ENCODE data around the gene ERG.

ERG gene

DNA sequence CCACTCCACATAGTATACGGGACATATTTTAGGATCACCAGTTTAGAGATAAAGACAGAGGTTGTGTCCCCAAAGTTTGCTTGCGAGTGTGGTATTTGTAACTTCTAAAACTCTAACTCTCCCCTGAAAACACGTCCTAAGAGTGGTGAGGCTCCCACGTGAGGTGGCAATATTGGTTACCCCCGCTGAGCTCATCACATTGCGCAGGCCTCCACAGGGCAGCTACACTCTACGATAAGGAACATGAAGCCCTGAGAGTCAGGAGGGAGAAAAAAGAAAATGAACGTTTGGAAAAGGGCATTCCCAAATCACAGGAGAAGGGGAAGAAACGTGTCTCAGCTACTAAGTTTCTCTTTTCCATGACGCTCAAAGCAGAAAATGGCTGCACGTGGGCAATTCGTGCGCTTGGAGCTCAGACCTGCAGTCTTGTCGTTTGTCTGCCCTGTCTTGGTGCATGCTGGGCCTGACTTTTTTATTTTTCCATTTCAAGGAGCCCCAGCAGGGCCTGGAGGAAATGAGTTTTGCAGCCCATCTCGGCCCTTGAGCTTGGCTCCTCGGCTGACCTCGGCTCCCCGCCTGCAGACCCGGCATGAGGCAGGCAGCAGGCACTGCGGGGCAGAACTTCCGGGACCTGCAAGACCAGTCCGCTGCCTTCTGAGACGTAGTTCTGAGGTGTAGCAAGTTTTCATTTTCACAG lies 25.7 kb downstream of the ERG start:
- DNase-seq, result no peak

DNA sequence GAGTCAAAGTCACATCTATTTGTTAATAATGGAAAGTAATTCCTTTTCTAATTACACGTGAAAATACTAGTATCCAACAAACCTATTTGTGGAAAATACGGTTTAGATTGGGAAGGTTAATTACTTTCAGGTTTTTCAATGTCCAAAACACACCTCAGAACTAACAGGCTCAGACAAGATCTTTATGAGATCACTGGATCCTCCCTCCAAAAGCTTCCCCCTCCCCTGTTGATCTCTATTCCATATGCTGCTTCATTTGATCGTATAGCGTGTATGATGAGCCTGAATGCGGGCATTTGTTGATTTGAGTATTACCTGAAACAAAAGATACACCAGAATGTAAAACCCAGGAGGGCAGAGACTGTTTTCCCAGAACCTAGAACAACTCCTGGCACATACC lies 26.5 kb downstream of the ERG start:
- DNase-seq, result no peak

DNA sequence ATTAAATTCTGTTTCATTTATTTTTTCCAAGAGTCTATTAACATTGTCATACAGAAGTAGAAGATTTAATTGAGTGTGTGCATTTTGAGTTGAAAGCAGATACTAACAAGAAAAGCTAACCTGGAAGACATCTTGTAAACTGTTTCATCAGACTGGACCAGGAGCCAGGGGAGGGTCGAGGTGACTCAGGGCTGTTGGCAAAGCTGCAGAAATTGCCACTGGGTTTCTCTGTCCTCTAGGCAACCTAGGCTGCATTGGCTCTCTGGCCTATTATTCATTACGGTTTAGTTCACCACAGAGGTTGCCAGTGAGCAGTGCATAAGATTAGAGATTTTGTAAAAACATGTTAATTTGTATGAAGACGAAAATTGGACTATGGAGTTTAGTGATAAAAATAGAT lies 27.5 kb downstream of the ERG start:
- DNase-seq, result no peak

DNA sequence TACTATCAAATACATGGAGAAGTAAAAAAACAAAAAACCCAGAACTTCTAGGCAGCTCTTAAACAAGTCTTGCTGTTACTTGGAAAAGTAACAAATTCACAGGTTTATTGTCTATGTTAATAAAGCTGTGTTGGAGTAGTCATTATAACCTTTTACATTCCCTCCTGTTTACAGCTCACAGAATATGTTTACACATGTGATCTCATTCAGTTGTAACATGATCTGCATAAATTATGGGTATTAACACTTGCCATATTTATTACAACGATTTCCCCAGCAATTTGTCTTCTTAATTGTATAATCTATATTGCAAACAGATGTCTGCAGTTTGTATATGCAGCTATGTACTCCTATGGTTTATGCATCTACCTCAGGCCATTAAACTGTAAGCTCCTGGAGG lies 28.6 kb downstream of the ERG start:
- DNase-seq, result no peak

DNA sequence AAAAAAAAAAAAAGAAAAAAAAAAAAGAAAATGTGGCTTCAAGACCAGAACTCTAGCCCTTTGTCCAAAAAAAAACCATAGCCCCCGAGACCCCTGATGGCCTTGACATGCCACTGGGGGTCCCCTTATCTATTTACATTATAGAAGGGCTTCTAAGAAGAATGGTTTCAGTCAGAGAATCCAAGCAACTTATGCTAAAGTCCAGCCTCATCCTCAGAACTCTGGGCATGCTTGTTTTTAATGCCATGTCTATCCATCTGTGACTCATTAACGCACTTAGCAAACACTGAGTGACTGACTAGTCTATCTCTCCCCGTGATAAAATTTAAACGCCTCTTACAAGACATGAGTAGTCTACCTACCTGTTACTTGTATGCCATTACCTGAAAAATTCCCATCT lies 29.3 kb downstream of the ERG start:
- no peak for DNase-seq

DNA sequence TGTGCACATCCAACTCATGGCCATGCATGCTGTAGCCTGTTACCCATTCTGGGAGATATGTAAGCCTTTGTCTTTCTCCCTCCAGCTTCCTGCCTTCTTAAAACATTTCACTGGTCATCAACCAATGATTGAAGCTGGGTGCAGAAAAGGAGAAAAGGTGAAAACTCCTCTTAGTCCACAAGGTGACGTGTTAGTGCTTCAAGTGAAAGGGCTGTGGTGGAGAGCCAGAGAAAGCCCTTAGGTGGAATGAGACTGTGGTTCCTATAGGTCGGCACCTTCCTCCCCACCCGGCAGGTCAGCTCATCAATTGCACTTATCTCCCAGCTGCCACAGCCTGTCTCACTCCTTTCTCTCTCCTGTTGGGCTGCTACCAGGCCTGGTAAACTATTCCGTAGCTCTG lies 30.4 kb downstream of the ERG start:
- no peak for DNase-seq

DNA sequence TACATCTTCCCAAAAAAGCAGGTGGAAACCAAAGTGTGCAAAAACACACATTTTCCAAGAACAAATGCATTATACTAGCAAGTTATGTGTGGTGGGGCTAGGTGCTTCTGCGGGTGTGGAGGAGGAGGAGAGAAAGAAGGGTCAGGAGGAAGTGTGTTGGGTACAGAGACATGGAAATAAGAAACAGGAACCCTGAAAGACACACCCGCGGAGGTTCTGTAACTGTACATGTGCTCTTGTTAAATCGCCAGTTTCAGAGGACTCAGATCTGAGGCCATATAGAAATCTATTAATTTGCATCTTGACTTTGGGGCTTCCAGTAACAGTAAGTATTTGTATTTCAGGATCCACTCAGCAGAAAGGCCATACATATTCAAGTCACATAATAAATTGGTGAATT lies 30.9 kb downstream of the ERG start:
- DNase-seq, result no peak

DNA sequence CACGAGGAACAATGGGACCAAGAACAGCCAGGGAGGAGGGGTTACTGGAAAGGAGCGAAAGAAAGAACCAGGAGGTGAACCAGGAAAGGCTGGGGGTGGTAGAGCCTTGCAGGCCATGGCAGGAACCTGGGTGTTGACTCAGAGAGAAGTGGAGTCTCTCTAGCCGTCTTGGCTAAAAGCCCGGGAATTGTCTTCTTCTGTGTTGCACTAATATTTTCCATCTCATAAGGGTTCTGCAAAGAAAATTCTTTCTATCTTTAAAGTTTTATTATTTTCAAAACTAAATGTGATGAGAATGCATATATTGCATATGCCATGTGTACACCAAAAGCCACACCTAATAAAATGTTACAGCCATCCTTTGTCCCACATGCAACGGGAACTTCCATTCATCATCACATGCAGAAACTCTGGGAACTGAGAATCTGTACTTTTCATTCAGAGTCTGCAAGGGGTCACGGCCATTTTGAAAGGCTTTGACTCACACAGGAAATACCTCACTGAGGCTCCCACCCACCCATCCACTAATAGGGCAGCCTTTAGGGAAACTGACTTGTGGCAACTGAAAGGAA lies 38.0 kb downstream of the ERG start:
- DNase-seq, result no peak

DNA sequence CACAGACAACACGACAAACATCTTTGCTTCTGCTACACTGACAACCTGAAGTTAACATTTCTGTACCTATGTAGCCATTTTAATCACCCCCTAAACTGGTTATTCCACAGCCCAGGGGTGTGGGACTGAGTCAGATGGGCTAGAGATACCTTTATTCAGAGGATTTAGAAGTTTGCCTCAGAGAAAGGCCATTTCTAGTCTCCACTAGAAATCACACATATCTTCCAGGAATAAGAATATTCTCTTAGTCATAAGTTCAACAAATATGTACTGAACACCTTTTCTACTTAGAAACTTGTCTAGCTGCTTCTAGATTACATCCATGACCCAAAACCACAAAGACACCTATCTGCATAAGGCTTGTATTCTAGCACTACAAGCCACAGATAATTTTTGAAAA lies 38.8 kb downstream of the ERG start:
- DNase-seq, result no peak

DNA sequence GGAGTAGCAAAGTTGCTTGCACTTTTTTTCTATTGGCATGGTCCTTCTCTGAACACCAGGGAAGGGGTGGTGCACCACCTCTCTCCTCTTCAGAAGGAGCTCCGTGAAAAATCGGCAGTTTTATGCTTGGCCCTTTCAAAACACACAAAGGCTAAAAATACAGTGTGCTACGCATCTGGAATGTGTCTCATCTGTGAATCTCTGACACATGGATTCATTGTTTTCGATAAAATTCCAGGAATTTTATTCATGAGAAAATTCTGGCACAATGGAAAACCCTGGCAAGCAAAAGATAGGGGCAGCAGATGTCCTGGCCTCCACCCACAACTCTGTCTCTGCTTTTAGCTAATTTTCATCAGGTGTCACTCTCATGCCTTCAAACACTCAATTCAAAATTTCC lies 42.9 kb downstream of the ERG start:
- DNase-seq, result no peak

DNA sequence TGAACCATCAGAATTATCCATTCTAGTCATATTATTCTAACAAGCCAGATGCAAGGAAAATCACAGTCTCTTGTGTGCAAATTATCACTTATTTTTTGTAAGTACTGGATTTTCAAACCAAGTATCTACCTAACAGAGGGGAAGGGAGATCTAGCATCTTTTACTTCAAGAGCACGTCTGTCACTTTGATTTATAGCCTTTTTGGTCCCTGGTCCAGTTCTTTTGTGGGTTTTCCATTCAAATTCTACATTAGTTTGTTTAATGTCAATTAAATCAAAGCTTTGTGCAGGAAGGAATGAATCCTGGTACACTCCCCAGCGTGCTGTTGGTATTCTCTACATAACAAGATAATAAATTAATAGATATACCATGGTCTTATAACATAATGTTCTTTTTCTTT lies 43.6 kb downstream of the ERG start:
- no peak for DNase-seq

DNA sequence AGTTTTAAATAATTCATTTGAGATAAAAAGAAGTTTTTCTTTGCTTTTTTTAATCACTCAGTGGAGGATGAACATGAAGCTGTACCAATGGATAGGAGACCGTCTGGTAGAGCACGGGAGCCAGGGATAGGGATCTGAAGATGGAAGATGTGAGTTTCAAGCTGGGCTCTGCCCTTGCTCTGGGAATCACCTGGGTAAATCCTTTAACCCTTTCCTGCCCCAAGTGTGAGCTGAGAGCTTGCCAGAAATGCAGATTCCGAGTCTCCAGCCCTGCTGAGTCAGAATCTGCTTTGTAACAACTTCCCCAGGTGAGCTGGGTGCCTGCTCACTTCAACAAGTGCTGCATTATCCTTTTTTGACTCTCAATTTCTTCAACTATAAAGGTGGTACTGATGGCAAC lies 44.1 kb downstream of the ERG start:
- no peak for DNase-seq

DNA sequence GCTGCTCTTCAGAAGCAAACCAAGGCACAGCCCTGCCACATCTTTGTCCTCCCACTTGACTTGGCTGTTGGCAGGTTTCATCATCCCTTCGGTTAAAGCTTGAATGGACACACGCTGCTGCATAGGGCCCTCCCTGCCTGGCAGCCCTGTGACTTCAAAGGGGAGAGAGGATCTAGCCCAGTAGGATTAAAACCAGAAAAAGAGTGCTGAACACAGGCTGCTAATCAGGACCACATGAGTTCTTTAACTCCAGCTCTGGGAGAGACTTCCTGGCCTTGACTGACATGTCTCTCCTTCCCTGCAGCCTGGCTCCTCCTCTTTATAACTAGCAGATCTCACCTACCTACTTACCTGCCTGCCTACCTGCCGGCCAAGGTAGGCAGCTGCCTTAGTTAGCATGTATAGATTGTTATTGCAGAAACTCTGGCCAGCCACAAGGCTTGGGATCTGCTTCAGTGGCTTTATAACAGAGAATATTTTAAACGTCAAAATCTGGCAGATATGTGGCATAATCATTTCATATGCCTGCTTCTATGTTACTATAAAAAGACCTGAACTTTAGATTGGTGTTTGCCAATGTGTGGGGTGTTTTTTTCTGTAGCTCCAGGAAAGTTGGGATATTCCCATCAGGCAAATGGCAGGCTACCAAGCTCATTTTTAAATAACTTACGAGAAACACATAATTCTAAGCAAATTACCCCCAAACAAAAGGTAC lies 49.4 kb downstream of the ERG start:
- DNase-seq, result no peak

DNA sequence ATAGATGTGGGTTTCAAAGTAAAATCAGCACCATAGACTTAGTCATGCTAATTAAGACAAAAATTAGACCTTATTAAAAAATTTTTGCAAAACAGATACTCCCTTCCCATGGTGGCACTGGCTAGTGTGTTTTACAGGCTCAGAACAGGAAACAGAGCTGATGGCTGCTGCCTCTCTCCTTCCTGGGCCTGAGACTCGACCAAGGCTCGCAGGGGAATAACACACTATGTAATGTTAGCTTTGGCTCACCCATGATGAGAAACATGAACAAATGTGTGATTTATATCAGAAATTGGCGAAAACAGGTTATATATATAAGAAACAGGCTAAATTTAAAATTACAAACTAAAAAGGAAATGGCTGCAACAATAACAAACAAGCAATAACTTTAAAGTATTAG lies 50.7 kb downstream of the ERG start:
- DNase-seq, result no peak

DNA sequence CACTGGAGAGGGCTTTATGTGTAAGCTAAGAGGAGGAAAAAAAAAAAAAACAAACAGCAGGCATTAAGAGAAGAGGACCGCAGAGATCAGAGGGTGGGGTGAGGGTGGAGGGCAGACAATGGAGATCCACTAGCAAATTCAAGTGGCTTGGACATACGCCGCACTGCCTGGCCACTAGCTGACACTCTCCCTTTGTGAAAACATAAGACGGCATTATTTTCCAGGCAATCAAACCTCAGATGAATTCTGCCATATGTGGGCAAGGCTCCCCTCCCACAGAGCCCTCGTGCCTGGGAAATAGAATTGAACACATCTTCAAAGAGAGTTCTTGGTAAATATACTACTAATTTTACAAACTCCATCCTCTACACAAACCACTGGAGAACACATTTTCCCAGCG lies 53.6 kb downstream of the ERG start:
- no peak for DNase-seq

DNA sequence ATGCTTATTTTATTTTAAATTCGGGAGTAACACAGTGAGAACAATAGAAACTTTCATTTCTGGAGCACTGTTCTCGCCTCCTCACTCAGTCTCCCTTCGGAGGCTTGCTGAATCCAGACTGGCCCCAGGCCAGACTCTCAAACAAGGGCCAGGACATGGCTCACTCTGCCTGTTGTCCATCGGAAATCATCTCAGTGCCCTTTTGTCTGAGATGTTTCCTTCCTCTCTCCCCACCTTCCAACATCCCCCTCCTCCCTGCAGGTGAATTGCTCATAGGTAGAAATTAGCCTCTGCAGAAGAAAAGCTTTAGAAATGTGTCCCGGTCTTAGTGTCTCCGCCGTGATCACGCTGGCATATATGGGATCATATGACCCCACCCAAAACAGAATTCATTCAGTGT lies 55.2 kb downstream of the ERG start:
- DNase-seq, result no peak

DNA sequence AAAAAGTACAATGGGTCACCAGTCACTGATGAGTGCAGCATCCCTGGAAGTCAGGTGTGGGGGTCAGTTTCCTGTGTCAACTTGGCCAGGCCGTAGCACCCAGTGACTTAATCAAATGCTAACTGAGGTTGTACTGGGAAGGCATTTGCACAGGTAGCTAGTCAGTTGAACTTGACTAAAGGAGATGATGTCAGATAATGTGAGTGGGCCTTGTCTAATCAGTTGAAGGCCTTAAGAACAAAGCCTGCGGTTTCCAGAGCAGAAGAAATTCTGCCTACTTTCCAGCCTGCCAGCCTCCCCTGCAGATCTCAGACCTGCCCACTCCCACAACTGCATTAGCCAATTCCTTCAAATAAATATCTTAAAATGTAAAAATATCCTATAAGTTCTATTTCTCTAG lies 57.1 kb downstream of the ERG start:
- no peak for DNase-seq

DNA sequence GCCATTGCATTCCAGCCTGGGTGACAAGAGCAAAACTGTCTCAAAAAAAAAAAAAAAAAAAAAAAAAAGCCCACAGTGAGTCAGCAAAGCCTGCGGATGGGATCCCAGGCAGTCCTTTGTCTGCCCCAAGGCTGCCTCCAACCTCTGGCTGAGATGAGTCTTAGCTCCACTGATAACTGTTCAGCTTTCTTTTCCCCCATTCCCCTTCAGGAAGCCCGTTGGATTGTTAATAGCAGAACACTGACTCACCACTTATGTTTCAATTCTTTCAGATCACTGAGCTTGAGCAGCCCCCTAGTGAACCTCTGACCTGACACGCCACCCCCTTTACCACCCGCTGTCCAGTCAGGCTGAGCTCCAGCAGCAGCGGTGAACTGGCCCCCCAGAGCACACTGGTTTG lies 57.5 kb downstream of the ERG start:
- no peak for DNase-seq

DNA sequence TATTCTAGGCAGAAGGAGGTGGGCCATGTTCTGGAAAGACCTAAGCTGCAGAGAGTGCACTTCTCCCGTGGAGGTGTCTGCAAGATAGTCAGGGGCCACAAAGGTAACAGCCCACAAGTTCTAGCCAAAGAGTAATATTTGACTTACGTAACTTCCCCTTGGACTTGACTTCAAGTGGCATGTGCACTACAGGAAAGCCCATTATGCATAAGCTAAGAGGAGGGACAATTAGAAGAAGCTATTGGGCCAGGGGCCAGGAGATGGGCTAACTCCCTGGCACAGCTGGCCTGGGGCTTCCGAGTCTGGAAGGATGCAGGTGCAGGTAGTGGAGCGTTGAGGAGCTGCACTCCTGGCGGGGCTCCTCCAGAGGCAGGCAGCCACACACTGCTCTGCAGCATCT lies 58.3 kb downstream of the ERG start:
- DNase-seq, result no peak

DNA sequence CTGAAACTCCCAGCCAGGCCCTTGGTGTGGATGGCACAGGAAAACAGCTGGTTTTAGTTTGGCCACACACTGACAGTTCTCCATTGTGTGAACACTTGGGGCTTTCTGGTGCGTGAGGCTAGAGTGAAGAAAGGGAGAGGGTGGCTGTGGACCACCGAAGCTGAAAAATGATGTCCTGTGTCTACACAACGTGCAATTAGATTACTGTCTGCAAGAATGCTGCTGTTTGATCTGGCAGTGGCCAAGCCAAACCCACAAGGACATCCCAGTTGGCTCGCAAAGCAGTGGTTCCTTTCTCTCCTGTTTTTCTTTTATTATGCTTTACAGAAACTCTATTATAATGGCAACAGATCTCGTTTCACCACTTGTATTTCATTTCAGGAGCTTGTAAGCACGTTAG lies 58.9 kb downstream of the ERG start:
- DNase-seq, result no peak

DNA sequence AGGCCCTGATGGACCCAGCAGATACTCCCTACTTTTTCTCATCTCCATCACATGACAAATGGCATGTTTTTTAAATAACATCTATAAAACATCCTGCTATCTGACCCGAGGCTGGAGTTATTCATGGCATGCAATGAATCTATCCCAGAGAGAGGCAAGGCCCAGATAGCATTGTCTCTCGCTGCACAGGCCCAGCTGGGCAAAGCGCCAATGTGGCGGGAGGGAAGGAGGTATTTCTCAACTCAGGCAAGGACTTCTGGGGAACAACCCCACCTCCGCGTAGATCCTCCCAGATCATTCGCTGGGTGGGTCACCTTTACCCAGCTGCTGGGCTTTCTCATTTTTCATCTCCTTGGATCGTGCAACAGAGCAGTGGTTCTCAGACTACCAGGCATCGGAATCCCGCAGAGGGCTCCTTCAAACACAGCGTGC lies 59.8 kb downstream of the ERG start:
- no peak for DNase-seq

DNA sequence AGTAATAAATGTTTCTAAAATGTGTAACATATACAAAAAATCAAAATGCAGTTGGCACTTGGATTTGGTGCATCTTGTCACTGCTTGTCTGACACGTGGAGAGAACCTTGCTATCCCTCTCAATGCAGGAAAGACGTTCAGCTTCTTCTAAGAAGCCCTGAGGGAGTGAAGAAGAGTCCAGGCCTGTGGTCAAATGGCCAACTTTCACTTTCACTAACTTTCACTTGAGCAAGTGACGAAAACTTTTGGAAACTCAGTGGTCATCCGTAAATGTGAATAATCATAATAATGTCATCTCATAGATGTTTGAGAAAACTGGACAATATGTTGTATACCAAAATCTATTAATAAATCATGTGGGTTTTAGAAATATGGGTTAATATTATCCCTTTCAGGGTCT lies 61.9 kb downstream of the ERG start:
- no peak for DNase-seq

DNA sequence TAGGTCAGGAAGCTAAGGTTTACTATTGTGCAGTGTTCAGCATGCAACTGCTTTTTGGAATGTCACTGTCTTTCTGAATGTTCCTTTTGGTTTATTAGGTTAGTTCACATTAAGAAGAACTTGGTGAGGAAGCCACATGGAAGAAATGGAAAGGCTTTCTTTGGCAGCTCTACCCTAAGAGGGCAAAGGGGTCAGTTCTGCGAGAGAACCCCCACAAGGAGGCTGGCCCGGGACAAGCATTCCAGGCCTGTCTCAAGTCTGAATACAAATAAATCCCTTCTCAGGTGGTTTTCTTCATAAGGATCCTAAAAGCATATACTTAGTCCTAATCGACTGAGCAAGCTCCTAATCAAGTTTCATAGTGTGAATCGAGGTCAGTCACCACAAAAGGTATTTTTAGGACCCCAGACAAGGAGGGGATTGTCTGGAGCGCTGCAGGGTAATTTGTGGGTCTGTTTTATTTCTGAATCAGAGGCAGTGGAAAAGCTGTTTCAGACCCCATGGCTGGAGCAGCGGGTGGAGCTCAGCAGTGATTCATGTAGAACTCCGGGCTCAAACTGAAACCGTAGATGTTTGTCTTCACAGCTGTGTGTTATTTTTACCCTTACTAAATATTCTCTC lies 63.3 kb downstream of the ERG start:
- DNase-seq, result no peak

DNA sequence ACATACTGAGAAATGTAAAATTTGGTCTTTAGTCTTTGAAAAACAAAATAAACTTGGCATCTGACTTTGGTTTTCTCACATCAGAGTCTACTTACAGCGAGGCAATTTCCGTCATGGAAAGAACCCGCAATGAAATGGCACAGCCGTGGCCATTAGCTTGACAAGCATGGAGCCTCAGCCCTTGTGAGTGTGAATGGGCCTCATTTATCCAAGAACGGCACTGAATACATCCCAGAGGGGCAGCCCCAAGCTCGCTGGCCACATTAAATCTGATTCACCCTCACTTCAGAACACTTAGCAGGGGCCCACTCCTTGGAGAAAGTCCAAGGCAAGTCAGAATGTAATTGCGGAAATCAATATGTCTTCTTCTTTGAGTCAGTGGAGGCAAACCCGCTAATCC lies 64.8 kb downstream of the ERG start:
- DNase-seq, result no peak

Data from NCI-H2171 (cell line).